RWPE2 (cell line): ENCODE data around the gene POM121L2.

Experiments
- ATAC-seq: fragments of 200-7000 bp; cut with Tn5 transposase; 3 replicates; pipeline ENCODE4 v1.9.1; 2021; ENCODE audit warnings: low read depth
- DNase-seq: peaks from one replicate; pipeline ENCODE4 v3.0.0-alpha.2; 2020; ENCODE audit warnings: low spot score
- H3K27ac ChIP-seq: fragments of 450-650 bp; 2 replicates; pipeline ENCODE4 v1.5.1; 2017; ENCODE audit warnings: mild to moderate bottlenecking; ENCODE audit not compliant: poor library complexity, severe bottlenecking
- H3K27me3 ChIP-seq: fragments of 250-450 bp; sonication (Bioruptor Pico); 2 replicates; pipeline ENCODE4 v1.5.1; 2021; ENCODE audit warnings: mild to moderate bottlenecking, moderate library complexity; ENCODE audit not compliant: insufficient read depth, poor library complexity, severe bottlenecking
- H3K36me3 ChIP-seq: fragments of 250-450 bp; sonication (Bioruptor Pico); 2 replicates; pipeline ENCODE4 v1.5.1; 2020; ENCODE audit warnings: low read depth, mild to moderate bottlenecking, moderate library complexity
- H3K4me1 ChIP-seq: fragments of 250-450 bp; sonication (Bioruptor Pico); 2 replicates; pipeline ENCODE4 v1.5.1; 2021; ENCODE audit warnings: mild to moderate bottlenecking, moderate library complexity; ENCODE audit not compliant: insufficient read depth, poor library complexity, severe bottlenecking
- H3K4me3 ChIP-seq: fragments of 250-450 bp; sonication (Bioruptor Pico); 2 replicates; pipeline ENCODE4 v1.5.1; 2021; ENCODE audit warnings: mild to moderate bottlenecking, moderate library complexity; ENCODE audit not compliant: severe bottlenecking
- H3K9me3 ChIP-seq: fragments of 250-450 bp; sonication (Bioruptor Pico); 2 replicates; pipeline ENCODE4 v1.5.1; 2021; ENCODE audit warnings: mild to moderate bottlenecking, moderate library complexity; ENCODE audit not compliant: severe bottlenecking
- CTCF ChIP-seq: fragments of 450-650 bp; IDR thresholded peaks from one replicate; pipeline ENCODE4 v1.5.1; 2017; ENCODE audit warnings: mild to moderate bottlenecking, moderate library complexity; ENCODE audit not compliant: poor library complexity, severe bottlenecking

Gene POM121L2

GRCh38 chr6:27288136-27289044 lies 23.7 kb downstream of the POM121L2 start:
- TF ChIP-seq CTCF, result no peak
- Histone ChIP-seq H3K4me3 (peak overlapping the region; percentile 33), H3K9me3 (no peaks in the 10 kb centered on the region), H3K36me3 (no peaks in the 10 kb centered on the region), H3K27me3 (no peaks in the 10 kb centered on the region), H3K27ac (peak overlapping the region; percentile 50), H3K4me1 (peaks cover 12% of the 10 kb centered on the region)
- DNase-seq (no peak), ATAC-seq (peak; percentile 78)

- peak overlapping the region; percentile 33 for H3K4me3 ChIP-seq
- no peak for TF ChIP-seq CTCF
- H3K4me1 ChIP-seq, result peaks cover 8% of the 10 kb centered on the region
- H3K27ac ChIP-seq, result peak overlapping the region; percentile 50
- DNase-seq, result no peak
- no peaks in the 10 kb centered on the region for H3K36me3 ChIP-seq
- no peak for ATAC-seq
- H3K9me3 ChIP-seq, result no peaks in the 10 kb centered on the region
- H3K27me3 ChIP-seq, result no peaks in the 10 kb centered on the region
These were observed 24.3 kb downstream of the POM121L2 start for GRCh38 chr6:27287751-27288135.

GRCh38 chr6:27286141-27286540 lies 25.9 kb downstream of the POM121L2 start:
- ATAC-seq, result no peak
- TF ChIP-seq CTCF, result no peak
- Histone ChIP-seq H3K27ac (no peak overlapping the region), H3K4me1 (peaks cover 8% of the 10 kb centered on the region), H3K27me3 (no peaks in the 10 kb centered on the region), H3K9me3 (peaks cover 2% of the 10 kb centered on the region), H3K36me3 (no peaks in the 10 kb centered on the region), H3K4me3 (no peak overlapping the region)
- DNase-seq, result no peak

- peaks cover 2% of the 10 kb centered on the region for H3K9me3 ChIP-seq
- H3K27ac ChIP-seq, result no peak overlapping the region
- H3K4me1 ChIP-seq, result no peaks in the 10 kb centered on the region
- no peak overlapping the region for H3K4me3 ChIP-seq
- no peaks in the 10 kb centered on the region for H3K36me3 ChIP-seq
- DNase-seq (no peak), ATAC-seq (no peak)
- no peak for TF ChIP-seq CTCF
- no peaks in the 10 kb centered on the region for H3K27me3 ChIP-seq
These were observed 28.8 kb downstream of the POM121L2 start for GRCh38 chr6:27283279-27283678.

- Histone ChIP-seq H3K36me3 (no peaks in the 10 kb centered on the region), H3K4me3 (no peak overlapping the region), H3K9me3 (peaks cover 2% of the 10 kb centered on the region), H3K4me1 (no peaks in the 10 kb centered on the region), H3K27me3 (no peaks in the 10 kb centered on the region), H3K27ac (no peak overlapping the region)
- ATAC-seq (no peak), DNase-seq (no peak)
- TF ChIP-seq CTCF, result no peak
These were observed 30.5 kb downstream of the POM121L2 start for GRCh38 chr6:27281569-27281968.
